ENCODE data around the gene LIN52. TPM values are rescaled to one million over a fixed set of nuclear protein-coding genes. Genes with fewer than 3 reads are reported as not detected.

LIN52 gene
- total RNA-seq, 1 experiment from 2014 or later, result 21.3 TPM

GRCh38 chr14:74195623-74196022 is 110.9 kb downstream of the LIN52 start:
- Histone ChIP-seq H3K9me3 (replicated peaks) (no peaks in the 10 kb centered on the region), H3K4me1 (no peaks in the 10 kb centered on the region), H3K36me3 (no peaks in the 10 kb centered on the region), H3K4me3 (no peak overlapping the region), H3K27ac (no peak overlapping the region), H3K27me3 (no peaks in the 10 kb centered on the region)
- DNase-seq, result no peak

DNA sequence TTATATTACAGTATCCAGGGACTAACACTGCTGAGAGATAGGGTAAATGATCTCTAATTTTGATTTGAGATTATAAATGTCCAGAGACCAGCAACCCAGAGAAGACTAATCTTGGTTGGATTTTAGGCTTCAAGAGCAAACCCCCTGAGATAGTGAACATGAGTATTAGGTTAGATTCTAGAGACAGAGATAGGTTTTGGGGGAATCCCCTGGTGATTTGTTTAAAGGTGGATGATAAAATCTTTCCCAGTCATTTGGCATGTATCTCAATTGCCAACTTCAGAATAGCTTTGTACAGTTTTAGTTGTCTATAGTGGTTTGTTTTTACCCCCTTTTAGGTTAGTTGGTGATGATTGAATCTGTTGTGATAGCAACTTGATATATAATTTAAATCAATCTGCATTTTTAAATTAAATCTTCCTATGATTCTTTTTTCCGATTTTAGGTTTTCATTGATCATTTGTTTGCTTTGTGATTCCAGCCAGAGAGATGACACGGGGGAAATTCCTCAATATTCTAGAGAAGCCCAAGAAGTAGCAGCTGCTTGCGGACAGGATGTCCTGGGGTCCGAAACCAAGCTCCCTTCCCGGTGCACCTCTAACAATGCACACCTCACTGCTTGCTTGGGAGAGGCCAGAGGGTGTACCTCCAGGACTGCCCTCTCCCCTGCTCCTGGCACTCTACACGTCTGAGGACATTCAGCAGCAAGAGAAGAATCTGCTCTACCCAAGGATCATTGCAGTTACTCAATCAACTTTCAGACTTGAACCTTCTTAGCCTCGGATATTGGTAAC is 113.9 kb downstream of the LIN52 start:
- Histone ChIP-seq H3K4me1 (no peaks in the 10 kb centered on the region), H3K36me3 (0 out of 2 replicates have a peak, but pooled peaks cover 3% of the 10 kb centered on the region), H3K27me3 (no peaks in the 10 kb centered on the region), H3K4me3 (no peak overlapping the region), H3K9me3 (replicated peaks) (no peaks in the 10 kb centered on the region), H3K27ac (no peak overlapping the region)
- DNase-seq, result no peak

DNA sequence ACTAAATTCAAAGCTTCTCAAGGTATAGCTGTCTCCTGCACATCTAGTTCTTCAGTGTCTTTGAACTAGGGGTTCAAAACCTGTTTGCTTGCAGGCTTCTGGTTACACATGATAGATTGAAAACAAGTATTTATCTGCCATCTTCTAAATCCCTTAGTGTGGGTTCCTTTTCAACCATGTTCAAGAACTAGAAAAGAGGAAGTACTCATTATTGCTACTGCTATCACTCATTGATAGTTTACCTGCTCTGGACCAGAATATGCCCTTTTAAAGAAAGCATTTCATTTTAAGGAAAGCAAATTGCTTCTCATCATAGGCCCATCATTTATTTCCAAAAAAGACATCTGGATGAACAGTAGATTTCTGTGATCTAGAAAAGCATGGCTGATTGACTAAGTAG is 117.4 kb downstream of the LIN52 start:
- no peak for DNase-seq
- Histone ChIP-seq H3K9me3 (replicated peaks) (no peaks in the 10 kb centered on the region), H3K27ac (no peak overlapping the region), H3K36me3 (0 out of 2 replicates have a peak, but pooled peaks cover 3% of the 10 kb centered on the region), H3K4me3 (no peak overlapping the region), H3K4me1 (no peaks in the 10 kb centered on the region), H3K27me3 (no peaks in the 10 kb centered on the region)

DNA sequence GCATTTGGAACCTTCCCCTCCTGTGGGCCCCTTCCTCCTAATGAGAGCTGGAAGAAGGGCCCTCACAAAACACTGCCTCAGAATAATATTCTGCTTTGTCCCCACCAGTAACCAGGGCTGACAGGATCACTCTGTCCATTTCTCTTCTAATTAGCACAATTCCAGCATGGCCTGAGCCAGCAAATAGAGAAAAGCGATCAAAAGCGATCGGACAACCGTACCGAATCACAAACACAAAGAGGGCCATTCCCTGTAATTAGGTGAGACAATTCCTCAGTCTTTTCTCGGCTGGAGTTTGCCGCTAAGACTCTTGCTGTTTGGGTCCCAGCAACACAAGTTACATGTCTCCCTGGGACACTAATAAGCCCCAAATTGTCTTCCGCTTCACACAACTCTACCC is 118.9 kb downstream of the LIN52 start:
- no peak for DNase-seq
- Histone ChIP-seq H3K9me3 (replicated peaks) (no peaks in the 10 kb centered on the region), H3K27me3 (no peaks in the 10 kb centered on the region), H3K4me1 (no peaks in the 10 kb centered on the region), H3K4me3 (no peak overlapping the region), H3K36me3 (0 out of 2 replicates have a peak, but pooled peaks cover 3% of the 10 kb centered on the region), H3K27ac (no peak overlapping the region)

DNA sequence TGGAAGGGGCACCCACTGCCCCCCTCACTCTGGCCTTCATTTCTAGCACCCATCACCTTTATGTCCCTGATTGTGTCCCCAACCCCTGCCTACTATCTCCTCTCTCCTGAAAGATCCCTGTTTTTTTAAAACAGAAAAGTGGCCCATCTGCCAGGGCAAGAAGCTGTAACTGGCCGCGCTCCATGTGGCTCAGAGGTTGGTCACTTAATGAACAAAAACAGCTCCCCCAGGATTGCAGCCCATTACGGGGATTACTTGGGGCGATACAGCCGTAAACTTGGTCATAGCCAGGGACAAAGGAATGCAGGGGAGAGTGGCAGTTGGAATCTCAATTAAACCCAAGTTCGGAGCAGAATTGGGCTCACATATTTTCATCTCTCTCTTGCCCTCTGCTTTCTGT is 119.7 kb downstream of the LIN52 start:
- Histone ChIP-seq H3K27ac (no peak overlapping the region), H3K9me3 (replicated peaks) (no peaks in the 10 kb centered on the region), H3K27me3 (no peaks in the 10 kb centered on the region), H3K4me1 (peaks cover 2% of the 10 kb centered on the region; the same call in 1 of the 2 replicates), H3K4me3 (no peak overlapping the region), H3K36me3 (0 out of 2 replicates have a peak, but pooled peaks cover 3% of the 10 kb centered on the region)
- DNase-seq, result no peak

DNA sequence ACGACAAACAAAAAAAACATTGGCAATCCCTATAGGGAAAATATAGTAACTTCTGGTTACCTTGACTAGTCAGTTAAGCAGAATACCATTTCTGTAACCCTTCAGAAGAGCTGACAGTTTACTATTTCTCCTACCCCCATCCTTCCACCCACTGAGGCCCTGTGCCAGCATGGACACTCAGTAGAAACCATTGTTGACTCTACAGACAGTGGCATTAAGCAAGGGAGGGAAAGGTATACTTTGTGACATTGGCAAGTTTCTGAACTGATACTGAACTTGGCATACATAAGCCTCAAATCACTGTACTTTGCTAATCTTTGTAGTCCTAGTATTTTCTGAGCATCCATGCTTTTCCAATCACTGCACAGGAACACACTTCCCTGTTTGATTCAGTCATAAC is 121.1 kb downstream of the LIN52 start:
- Histone ChIP-seq H3K9me3 (replicated peaks) (no peaks in the 10 kb centered on the region), H3K4me1 (peaks cover 7% of the 10 kb centered on the region; the same call in 1 of the 2 replicates), H3K4me3 (no peak overlapping the region), H3K36me3 (0 out of 2 replicates have a peak, but pooled peaks cover under 1% of the 10 kb centered on the region), H3K27me3 (no peaks in the 10 kb centered on the region), H3K27ac (no peak overlapping the region)
- no peak for DNase-seq

GRCh38 chr14:74207943-74208342 is 123.2 kb downstream of the LIN52 start:
- peak in 1 of 2 experiments; percentile 33 for DNase-seq
- H3K36me3 ChIP-seq, result no peaks in the 10 kb centered on the region
- H3K27ac ChIP-seq, result no peak overlapping the region
- H3K4me3 ChIP-seq, result no peak overlapping the region
- no peaks in the 10 kb centered on the region for H3K9me3 ChIP-seq (replicated peaks)
- no peaks in the 10 kb centered on the region for H3K27me3 ChIP-seq
- peaks cover 18% of the 10 kb centered on the region for H3K4me1 ChIP-seq

DNA sequence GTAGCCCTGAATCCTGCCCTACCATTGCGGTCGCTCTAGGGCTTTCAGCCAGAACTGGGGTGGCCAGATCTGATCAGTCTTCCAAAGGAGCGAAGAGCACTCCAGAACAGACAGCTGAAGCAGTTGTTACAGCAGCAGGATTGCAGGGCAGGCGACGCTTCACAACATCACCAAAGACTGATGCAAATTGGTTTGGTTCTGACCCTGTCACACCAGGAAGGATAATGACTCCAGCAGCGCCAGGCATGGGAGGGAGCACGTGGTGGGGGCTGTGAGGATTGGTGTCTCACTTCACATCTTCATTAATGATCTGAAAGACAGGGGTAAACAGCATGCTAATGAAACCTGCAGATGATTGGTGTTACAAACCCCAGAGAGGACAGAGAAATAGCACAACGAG is 123.9 kb downstream of the LIN52 start:
- DNase-seq, result no peak
- H3K27me3 ChIP-seq, result no peaks in the 10 kb centered on the region
- H3K9me3 ChIP-seq (replicated peaks), result no peaks in the 10 kb centered on the region

GRCh38 chr14:74211945-74212580 is 127.3 kb downstream of the LIN52 start:
- H3K27ac ChIP-seq, result peak overlapping the region; percentile 42; the same call in 1 of the 2 replicates
- no peak overlapping the region for H3K4me3 ChIP-seq
- H3K4me1 ChIP-seq, result peaks cover 18% of the 10 kb centered on the region
- no peaks in the 10 kb centered on the region for H3K27me3 ChIP-seq
- H3K9me3 ChIP-seq (replicated peaks), result no peaks in the 10 kb centered on the region
- H3K36me3 ChIP-seq, result no peaks in the 10 kb centered on the region
- DNase-seq, result no peak

More for the DNA sequence above, 123.9 kb downstream of the LIN52 start:
- Histone ChIP-seq H3K4me1 (peaks cover 18% of the 10 kb centered on the region), H3K36me3 (no peaks in the 10 kb centered on the region), H3K27ac (no peak overlapping the region), H3K4me3 (no peak overlapping the region)

- no peak for DNase-seq
- peaks cover 25% of the 10 kb centered on the region for H3K4me1 ChIP-seq
- H3K27ac ChIP-seq, result no peak overlapping the region
- H3K9me3 ChIP-seq (replicated peaks), result no peaks in the 10 kb centered on the region
- no peak overlapping the region for H3K4me3 ChIP-seq
- H3K27me3 ChIP-seq, result no peaks in the 10 kb centered on the region
- no peaks in the 10 kb centered on the region for H3K36me3 ChIP-seq
These were observed 129.4 kb downstream of the LIN52 start for GRCh38 chr14:74213907-74214803.

- no peak for DNase-seq
- H3K9me3 ChIP-seq (replicated peaks), result no peaks in the 10 kb centered on the region
- H3K4me3 ChIP-seq, result no peak overlapping the region
- H3K36me3 ChIP-seq, result no peaks in the 10 kb centered on the region
- no peak overlapping the region for H3K27ac ChIP-seq
- peaks cover 14% of the 10 kb centered on the region for H3K4me1 ChIP-seq
- no peaks in the 10 kb centered on the region for H3K27me3 ChIP-seq
These were observed 131.9 kb downstream of the LIN52 start for GRCh38 chr14:74216671-74217070.

GRCh38 chr14:74217672-74218448 is 133.1 kb downstream of the LIN52 start:
- Histone ChIP-seq H3K4me3 (peak overlapping the region; percentile 15; the same call in 1 of the 2 replicates), H3K27ac (no peak overlapping the region), H3K9me3 (replicated peaks) (no peaks in the 10 kb centered on the region), H3K4me1 (peaks cover 16% of the 10 kb centered on the region), H3K27me3 (no peaks in the 10 kb centered on the region), H3K36me3 (no peaks in the 10 kb centered on the region)
- DNase-seq, result peak; percentile 77 to 81

- Histone ChIP-seq H3K27me3 (no peaks in the 10 kb centered on the region), H3K4me1 (peaks cover 16% of the 10 kb centered on the region), H3K27ac (no peak overlapping the region), H3K9me3 (replicated peaks) (no peaks in the 10 kb centered on the region), H3K4me3 (no peak overlapping the region), H3K36me3 (no peaks in the 10 kb centered on the region)
- no peak for DNase-seq
These were observed 133.7 kb downstream of the LIN52 start for GRCh38 chr14:74218462-74218861.

All from SJCRH30 (cell line).